Esophagus muscularis mucosa (tissue), 4 donors: ENCODE data around the gene STMND1. TPM values are rescaled to one million over a fixed set of nuclear protein-coding genes. Genes with fewer than 3 reads are reported as not detected.

Experiments used
- DNase-seq: peaks from one replicate; pipeline ENCODE4 v3.0.0-alpha.2; 2017; ENCODE audit errors: extremely low spot score
- H3K27ac ChIP-seq, 4 donors: fragments of 200-600 bp; sonication (generic); replicated peaks in 1 of 4; 1 replicate in 3 of 4; 2 replicates in 1 of 4; pipeline ENCODE4 v1.5.1; 2016 to 2019; ENCODE audit warnings: mild to moderate bottlenecking in 1 of 4
- H3K27me3 ChIP-seq, 4 donors: fragments of 200-600 bp; sonication (generic); one replicate each; pipeline versions ENCODE4 v1.5.1 to v1.6.0; 2016 to 2019
- H3K36me3 ChIP-seq, 4 donors: fragments of 200-600 bp; sonication (generic); one replicate each; pipeline ENCODE4 v1.5.1; 2016 to 2019
- H3K4me1 ChIP-seq, 4 donors: fragments of 200-600 bp; sonication (generic); one replicate each; pipeline ENCODE4 v1.5.1; 2016 to 2019
- H3K4me3 ChIP-seq, 4 donors: fragments of 200-600 bp; sonication (generic); 1 replicate in 2 of 4; 2 replicates in 2 of 4; pipeline ENCODE4 v1.5.1; 2016 to 2019; ENCODE audit warnings: mild to moderate bottlenecking in 4 of 4, moderate library complexity in 1 of 4
- H3K9me3 ChIP-seq, 4 donors: fragments of 200-600 bp; sonication (generic); 1 replicate in 3 of 4; 2 replicates in 1 of 4; pipeline ENCODE4 v1.5.1; 2016 to 2019
- EP300 ChIP-seq: sonication (generic); formaldehyde crosslinking; IDR thresholded peaks from one replicate; pipeline ENCODE4 v1.6.1; 2017; ENCODE audit warnings: antibody characterized with exemption
- POLR2A ChIP-seq: fragments of 450-650 bp; IDR thresholded peaks from one replicate; pipeline ENCODE4 v1.6.1; 2017; ENCODE audit warnings: antibody characterized with exemption, moderate library complexity, mild to moderate bottlenecking, low read depth
- POLR2AphosphoS5 ChIP-seq, 2 donors: sonication (generic); formaldehyde crosslinking; IDR thresholded peaks; one replicate each; pipeline ENCODE4 v1.6.1; 2017; ENCODE audit warnings: antibody characterized with exemption in 2 of 2
- WGBS: methylation state at CpG from one replicate; pipeline ENCODE4 v1.1.5; 2018; 5-methylcytosine and 5-hydroxymethylcytosine counted together
- intact Hi-C: fragments of 100-400 bp; cut with DNase I; formaldehyde crosslinking; loops from one replicate; pipeline ENCODE4 v1.15.1; 2023
- total RNA-seq, 4 donors: library from RNA; depleted of rRNA; stranded (reverse); fragments of >200 nt; gene quantifications; one replicate each; pipeline versions ENCODE4 v1.1.0 to v1.2.1, GENCODE V29; 2016
- TF ChIP-seq, protein P1 (sequence below), 3 experiments: fragments of 200-600 bp in 2 of 3; fragments of 450-650 bp in 1 of 3; sonication (generic) in 2 of 3; IDR thresholded peaks; one replicate each; pipeline ENCODE4 v1.5.1; 2017 to 2019; ENCODE audit warnings: antibody characterized with exemption in 3 of 3, mild to moderate bottlenecking in 2 of 3, moderate library complexity in 1 of 3

The STMND1 gene
- total RNA-seq, 4 donors from 2014 or later, result not detected

DNA sequence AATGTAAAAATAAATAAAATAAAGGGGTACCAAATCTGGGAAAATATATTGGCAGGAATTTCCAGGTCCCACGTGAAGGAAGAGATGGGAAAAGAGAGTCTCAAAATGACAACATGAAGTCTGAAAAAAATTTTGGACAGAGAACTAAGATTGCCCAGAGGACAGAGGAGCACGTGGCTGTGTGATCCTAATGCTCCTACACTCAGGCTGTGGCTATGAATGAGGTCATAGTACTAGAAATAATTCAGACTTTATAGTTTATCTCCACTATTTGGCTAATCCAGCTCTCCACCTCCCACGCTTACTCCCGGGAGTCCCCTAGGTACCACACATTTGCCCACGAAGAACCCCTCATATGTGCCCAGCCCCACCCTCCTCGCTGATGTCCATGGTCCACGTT, 42.8 kb upstream of the STMND1 start:
- Histone ChIP-seq H3K36me3 (no peaks in the 10 kb centered on the region), H3K4me3 (no peak overlapping the region), H3K9me3 (no peaks in the 10 kb centered on the region), H3K27me3 (no peaks in the 10 kb centered on the region), H3K4me1 (no peaks in the 10 kb centered on the region), H3K27ac (no peak overlapping the region)
- intact Hi-C loops, result no loop called here
- TF ChIP-seq POLR2A, result no peak
- no peak for TF ChIP-seq EP300
- TF ChIP-seq, protein P1, sequence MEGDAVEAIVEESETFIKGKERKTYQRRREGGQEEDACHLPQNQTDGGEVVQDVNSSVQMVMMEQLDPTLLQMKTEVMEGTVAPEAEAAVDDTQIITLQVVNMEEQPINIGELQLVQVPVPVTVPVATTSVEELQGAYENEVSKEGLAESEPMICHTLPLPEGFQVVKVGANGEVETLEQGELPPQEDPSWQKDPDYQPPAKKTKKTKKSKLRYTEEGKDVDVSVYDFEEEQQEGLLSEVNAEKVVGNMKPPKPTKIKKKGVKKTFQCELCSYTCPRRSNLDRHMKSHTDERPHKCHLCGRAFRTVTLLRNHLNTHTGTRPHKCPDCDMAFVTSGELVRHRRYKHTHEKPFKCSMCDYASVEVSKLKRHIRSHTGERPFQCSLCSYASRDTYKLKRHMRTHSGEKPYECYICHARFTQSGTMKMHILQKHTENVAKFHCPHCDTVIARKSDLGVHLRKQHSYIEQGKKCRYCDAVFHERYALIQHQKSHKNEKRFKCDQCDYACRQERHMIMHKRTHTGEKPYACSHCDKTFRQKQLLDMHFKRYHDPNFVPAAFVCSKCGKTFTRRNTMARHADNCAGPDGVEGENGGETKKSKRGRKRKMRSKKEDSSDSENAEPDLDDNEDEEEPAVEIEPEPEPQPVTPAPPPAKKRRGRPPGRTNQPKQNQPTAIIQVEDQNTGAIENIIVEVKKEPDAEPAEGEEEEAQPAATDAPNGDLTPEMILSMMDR (IDR thresholded peaks at IDR 0.05), result no peak
- no peak for TF ChIP-seq POLR2AphosphoS5 (IDR thresholded peaks at IDR 0.05)
- DNase-seq, result no peak
- WGBS, result 78% methylated on average over 7 of the region's 7 CpGs

DNA sequence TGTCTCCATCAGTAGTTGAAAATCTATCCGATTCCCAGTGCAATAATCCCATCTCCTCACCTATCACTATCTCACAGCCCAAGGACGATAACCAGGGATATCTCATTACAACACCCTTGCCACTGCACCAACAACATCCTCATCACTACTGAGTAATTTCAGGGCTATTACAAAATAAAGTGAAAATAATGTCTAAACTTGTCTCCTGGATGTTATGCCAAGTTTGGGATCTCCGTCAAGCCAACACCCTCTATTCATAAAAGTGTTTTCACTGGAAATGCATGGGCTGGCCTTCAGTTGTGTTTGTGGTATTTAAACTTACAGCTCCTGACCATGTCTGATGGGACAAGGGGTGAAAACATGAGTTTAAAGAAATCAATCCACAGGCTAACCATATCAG, 42.0 kb upstream of the STMND1 start:
- Histone ChIP-seq H3K27ac (no peak overlapping the region), H3K4me3 (no peak overlapping the region), H3K9me3 (no peaks in the 10 kb centered on the region), H3K27me3 (no peaks in the 10 kb centered on the region), H3K4me1 (no peaks in the 10 kb centered on the region), H3K36me3 (no peaks in the 10 kb centered on the region)
- TF ChIP-seq POLR2AphosphoS5 (IDR thresholded peaks at IDR 0.05), result no peak
- TF ChIP-seq EP300, result no peak
- TF ChIP-seq, protein P1 (IDR thresholded peaks at IDR 0.05), result no peak
- TF ChIP-seq POLR2A, result no peak
- WGBS, result 97% methylated on average over 3 of the region's 3 CpGs
- intact Hi-C loops, result no loop called here
- DNase-seq, result no peak

DNA sequence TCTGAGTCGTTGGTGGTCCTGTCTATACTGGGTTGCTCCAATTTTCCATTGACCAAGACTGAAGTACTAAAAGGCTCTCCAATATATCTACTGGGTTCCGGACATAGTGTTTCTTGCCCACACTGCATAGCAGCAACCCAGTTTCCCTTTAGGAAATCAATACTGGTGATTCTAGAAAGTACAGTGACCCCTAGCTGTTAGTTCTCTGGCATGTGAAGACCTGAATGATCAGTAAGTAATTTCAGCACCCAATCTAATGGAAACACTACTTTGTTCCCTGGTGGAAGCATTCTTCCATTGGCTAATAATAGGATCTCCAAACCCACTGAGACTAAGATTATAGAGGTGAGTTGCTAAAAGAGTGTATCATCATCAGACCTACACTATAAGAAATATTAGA, 40.8 kb upstream of the STMND1 start:
- 87% methylated on average over 2 of the region's 2 CpGs for WGBS
- DNase-seq, result no peak
- no peaks in the 10 kb centered on the region for H3K27me3 ChIP-seq
- H3K9me3 ChIP-seq, result no peaks in the 10 kb centered on the region
- H3K4me1 ChIP-seq, result no peaks in the 10 kb centered on the region
- no peaks in the 10 kb centered on the region for H3K36me3 ChIP-seq
- intact Hi-C loops, result no loop called here
- no peak overlapping the region for H3K27ac ChIP-seq
- TF ChIP-seq, protein P1 (IDR thresholded peaks at IDR 0.05), result no peak
- TF ChIP-seq EP300, result no peak
- TF ChIP-seq POLR2A, result no peak
- TF ChIP-seq POLR2AphosphoS5 (IDR thresholded peaks at IDR 0.05), result no peak
- H3K4me3 ChIP-seq, result no peak overlapping the region

DNA sequence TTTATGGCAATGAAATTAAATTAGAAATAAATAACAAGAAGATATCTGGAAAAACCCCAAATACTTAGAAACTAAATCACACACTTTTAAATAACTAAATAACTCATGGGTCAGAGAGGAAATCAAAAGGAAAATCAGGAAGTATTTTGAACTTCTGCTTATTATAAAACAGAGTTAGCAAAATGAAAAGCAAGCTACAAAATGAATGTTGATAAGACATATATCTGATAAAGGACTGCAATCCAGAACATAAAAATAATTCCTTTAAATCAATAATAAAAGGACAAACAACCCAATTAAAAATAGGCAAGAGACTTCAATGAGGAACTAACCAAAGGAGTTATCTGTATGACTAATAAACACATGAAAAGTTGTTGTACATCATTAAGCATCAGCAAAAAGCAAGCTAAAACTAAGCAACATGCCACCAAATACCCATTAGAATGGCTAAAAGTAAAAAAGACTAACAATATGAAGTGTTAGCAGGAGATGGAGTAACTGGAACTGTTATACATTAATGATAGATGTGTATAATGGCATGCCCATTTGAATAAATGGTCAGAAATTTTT, 38.9 kb upstream of the STMND1 start:
- no peak for DNase-seq
- no peaks in the 10 kb centered on the region for H3K4me1 ChIP-seq
- TF ChIP-seq, protein P1 (IDR thresholded peaks at IDR 0.05), result no peak
- H3K36me3 ChIP-seq, result no peaks in the 10 kb centered on the region
- intact Hi-C loops, result no loop called here
- no peak overlapping the region for H3K4me3 ChIP-seq
- no peak overlapping the region for H3K27ac ChIP-seq
- no peaks in the 10 kb centered on the region for H3K27me3 ChIP-seq
- no peaks in the 10 kb centered on the region for H3K9me3 ChIP-seq

DNA sequence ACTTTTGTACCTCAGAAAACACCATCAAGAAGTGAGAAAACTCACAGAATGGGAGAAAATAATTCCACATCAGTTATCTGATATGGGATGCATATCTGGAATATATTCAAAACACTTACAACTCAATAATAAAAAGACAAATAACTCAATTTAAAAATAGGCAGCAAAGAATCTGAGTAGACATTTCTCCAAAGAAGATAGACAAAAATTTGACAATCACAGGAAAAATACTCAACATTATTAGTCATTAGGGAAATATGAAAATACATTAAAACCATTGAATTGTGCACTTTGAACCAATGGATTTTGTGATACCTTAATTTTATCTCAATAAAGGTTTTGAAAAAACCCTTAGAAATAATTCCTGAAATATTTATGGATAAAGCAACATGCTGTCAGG, 36.9 kb upstream of the STMND1 start:
- intact Hi-C loops, result no loop called here
- TF ChIP-seq POLR2A, result no peak
- TF ChIP-seq POLR2AphosphoS5 (IDR thresholded peaks at IDR 0.05), result no peak
- TF ChIP-seq EP300, result no peak
- TF ChIP-seq, protein P1 (IDR thresholded peaks at IDR 0.05), result no peak

More for the DNA sequence above, 36.9 kb upstream of the STMND1 start:
- DNase-seq, result no peak
- H3K9me3 ChIP-seq, result peaks cover 0 to 4% (median 0%) of the 10 kb centered on the region in 4 donors
- H3K4me1 ChIP-seq, result no peaks in the 10 kb centered on the region
- no peaks in the 10 kb centered on the region for H3K36me3 ChIP-seq
- no peaks in the 10 kb centered on the region for H3K27me3 ChIP-seq
- H3K4me3 ChIP-seq, result no peak overlapping the region
- H3K27ac ChIP-seq, result no peak overlapping the region
